Stimulated activated CD8-positive, alpha-beta memory T cell treated with anti-CD3 and anti-CD28 coated beads, Interleukin-2, amount 100 ng/mL, for 48 hours (primary cell): Measurements from ENCODE around the gene TSPYL4.
A peak's percentile ranks its signal among the peaks of the same experiment; 100 is the strongest.
"Not testable (repeated sequence)": the region's sequence is repeated elsewhere in the genome, so short reads cannot be mapped to it uniquely, and the experiment has no call there.

ENCODE experiments used
- DNase-seq, 2 donors: peaks; one replicate each; pipeline ENCODE4 v3.0.0-alpha.2; 2020; ENCODE audit warnings: low read depth in 2 of 2

TSPYL4 gene

DNA sequence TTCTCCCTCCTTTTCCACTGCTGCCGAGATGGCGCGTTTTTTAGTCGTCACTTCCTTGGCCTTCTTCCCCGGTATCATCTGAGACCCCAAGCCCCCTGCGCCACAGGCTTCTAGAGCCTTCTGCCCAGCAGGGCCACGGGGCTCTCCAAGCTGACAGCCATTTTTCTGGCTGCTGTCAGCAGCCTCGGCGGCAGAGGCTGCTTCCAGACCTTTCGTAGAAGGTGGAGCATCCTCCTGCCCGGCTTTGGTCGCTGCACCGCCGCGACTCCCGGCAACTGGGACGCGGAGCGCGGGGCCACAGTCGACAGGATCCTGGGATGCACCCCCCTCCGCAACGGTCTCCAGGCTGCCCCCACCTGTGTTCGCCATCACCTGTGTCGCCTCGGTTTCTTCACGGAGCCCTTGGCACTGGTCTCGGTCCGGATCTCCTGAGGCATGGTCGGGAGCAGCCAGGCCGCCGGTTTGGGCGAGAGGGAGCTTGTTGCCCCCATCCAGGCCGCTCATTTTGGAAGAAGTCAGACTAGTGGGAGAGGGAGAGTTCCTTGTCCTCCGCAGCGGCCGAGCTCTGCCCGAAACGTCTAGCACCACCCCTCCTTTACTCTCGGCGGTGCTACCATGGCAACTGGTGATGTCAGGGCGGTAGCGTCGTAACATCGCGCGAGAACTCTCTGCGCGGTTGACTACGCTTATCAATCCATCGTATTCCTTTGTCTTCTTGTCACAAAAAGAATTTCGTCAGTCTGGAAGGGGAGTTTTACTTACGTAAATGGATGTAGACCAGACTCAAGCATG is at the start of gene TSPYL4:
TSPYL4 (minus strand) TSS at position 571 of the 792 bp plus-strand sequence; CDS start at position 504, 67 bp downstream.
- DNase-seq, result peak; percentile 79 to 83

DNA sequence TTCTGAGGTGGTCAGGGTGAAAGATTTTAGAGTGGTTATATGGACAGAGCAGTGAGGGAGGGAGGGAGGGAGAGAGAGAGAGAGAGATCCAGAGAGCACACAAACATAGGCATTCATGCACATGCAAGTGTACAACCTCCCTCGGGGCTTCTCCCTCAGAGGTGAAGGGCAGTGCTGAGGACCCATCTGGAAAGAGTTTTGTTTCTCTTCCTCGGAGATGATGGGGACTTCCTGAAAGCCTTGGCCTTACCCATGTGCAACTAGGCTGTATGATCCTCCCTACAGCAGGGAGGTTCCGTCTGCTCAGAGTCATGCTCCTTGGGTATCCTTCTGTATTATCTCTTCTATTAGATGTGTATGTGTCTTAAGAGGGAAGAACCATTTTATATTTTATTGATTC is 47.2 kb upstream of the TSPYL4 start:
- DNase-seq, result no peak

DNA sequence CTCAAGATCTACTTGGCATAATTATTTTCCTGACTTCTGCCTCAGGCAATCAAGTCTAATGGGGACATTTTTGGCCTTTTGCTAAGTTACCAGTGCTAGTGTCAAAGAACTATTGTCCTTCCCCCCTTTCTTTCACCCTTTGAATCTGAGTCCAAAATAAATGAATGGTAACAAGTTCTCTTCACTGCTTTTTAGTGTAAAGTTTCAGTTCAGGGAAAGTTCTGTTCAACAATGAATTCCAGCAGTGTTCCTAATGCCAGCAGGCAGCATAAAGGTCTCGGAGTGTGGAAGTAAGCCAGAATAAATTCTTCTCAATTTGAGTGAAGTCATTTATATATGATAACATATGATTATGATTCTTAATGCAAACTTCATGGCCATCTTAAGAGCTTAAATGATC is 46.7 kb upstream of the TSPYL4 start:
- no peak for DNase-seq

DNA sequence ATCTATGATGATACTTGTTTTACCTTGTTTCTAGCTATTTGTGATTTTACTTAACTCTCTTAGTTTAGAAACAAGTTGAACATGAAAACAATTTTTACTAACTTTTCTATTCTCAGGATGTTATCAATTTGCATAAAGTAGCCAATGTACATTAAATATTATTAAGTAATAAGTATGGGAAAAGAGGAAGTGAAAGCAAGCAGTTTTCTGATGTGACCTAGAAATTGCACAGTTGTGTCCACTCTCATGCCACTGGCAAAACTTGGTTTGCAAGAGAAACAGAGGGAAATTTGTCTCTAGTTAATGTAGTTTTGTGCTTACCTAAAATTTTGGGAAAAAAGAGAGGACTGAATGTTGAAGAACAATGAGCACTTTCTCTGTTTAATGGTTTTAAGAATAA is 45.1 kb upstream of the TSPYL4 start:
- DNase-seq, result no peak

- DNase-seq, result no peak
Observed at GRCh38 chr6:116298273-116298672, 44.4 kb upstream of the TSPYL4 start.

DNA sequence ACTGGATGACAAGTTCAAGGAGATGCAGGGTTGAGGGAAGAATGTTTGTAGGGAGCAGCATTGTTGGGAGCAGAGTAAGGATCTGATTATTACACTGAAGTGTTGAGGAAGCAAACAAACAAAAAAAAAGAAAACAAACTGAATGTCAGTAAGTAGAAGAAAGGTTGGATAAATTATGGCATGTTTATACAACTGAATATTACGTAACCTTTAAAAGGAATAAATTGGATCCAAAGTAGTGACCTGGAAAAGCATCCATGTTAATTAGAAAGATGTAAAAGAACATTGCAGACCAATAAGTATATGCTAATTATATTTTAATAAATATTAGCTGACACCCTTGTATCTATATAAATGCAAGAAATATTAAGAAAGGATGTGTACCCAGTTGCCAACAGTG is 38.7 kb upstream of the TSPYL4 start:
- no peak for DNase-seq

DNA sequence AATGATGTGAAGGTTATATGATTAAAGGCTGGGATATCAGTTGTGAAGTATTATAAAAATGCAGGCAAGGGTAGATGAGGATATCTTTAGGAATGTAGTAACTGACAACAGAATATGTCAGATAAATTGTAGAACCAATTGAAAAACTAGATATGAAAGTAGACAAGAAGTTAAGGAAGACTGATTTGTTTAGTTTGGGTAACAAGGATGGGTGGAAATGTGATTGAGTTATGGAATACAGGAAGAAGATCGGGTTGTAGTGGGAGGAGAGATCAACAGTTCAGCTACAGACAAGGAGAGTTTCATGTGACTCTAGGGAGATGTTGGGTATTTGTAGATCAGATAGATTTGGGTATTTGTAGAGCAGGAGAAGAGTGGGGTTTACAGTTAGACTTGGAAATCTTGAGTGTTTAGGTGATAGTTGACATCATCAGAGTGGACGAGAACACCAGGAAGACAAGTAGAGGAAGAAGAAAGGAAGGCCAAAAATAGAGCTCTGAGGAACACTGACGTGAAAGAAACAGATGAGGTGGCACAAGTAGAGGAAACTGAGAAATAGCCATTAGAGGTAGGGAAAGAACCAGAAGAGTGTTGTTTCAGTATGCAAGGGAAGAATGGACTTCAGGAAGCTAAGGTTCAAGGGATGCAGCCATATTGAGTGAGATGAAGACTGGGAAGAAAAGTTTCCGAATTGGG is 38.0 kb upstream of the TSPYL4 start:
- no peak for DNase-seq

- DNase-seq, result no peak
Observed at GRCh38 chr6:116290799-116291198, 36.9 kb upstream of the TSPYL4 start.

DNA sequence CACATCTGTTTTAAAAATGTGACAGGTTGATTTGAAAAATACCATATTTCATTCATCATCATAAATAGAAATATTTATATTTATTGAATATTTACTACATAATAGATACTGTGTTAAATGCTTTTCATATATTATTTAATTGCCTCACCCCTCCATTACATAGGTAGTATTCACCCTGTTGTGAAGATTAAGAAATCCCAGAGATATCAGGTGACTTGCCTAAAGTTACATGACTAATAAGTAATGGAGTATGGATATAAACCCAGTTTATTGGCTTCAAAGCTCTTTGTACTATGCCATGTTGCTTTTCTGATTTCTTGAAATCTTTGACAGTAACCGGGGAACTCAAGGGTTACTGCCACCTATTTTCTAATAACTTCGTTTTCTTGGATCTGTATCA is 36.0 kb upstream of the TSPYL4 start:
- no peak for DNase-seq

DNA sequence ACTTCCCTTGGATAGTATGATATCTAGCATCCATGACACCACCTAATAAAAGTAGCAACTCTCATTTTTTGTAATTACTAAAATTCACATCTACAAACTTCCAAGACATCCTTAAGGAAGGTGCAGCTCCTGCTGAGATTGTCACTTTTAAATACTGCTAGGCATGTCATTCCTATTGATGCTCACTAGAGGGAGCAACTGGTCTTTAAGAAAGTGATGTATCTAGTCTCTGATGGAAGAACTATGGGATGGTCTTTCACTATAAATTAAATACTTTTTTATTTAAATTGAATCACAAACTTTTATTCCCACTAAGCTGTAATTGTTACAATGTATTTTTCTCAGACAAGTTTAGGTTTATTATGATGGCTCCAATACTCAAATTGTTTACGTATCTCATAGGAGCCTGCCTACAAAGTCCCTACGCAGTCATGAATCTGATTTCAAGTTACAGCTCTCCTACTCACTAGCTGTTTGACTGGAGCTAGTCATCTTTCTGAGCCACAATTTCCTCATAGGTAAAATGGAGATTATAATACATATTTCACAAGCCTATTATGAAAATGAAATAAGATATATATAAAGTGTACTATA is 33.9 kb upstream of the TSPYL4 start:
- no peak for DNase-seq

DNA sequence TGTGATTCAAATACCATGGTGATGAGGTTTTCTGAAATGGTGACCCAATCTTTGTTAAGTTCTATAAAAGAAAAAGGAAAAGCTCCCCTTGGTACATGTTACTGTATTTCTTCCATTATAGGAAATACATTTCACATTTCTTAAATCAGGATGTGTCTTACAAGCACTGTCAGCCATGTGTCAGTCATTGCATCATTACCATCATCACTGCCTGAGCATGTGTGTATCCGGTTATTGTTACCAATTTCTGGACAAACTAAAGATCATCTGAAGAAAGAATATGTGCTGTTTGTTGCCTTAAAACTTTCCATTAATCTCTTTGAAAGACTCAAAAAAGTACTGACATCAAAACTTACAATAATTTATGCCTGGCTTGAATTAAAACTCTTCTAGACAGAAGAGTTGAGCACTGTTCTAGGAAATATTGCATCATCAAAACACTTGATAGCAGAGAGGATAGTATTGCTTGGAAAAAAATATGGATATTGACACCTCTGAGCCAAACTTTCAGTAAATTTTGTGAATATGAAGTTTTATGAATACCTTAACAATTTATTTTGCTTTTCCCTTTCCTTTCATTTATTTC is 33.0 kb upstream of the TSPYL4 start:
- DNase-seq, result no peak

DNA sequence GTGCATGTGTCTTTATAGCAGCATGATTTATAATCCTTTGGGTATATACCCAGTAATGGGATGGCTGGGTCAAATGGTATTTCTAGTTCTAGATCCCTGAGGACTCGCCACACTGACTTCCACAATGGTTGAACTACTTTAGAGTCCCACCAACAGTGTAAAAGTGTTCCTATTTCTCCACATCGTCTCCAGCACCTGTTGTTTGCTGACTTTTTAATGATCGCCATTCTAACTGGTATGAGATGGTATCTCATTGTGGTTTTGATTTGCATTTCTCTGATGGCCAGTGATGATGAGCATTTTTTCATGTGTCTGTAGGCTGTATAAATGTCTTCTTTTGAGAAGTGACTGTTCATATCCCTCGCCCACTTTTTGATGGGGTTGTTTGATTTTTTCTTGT is 31.1 kb upstream of the TSPYL4 start:
- not testable (repeated sequence) for DNase-seq

DNA sequence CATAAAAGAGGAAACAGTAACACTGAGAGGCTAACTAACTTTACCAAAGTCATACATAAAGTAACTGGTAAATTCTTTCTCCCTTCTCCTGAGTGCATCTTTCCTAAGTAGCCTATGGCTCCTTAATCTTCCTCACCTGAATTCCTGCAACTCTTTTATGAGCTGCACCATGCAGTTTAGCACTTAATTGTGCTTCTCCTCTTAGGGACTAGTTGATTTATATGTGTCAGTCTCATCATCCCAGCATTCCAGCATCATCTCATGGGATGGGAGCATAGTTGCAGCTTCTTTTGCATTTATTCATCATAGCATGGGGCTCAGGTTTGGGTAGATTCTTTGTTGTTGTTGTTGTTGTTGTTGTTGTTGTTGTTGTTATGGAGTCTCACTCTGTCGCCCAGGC is 29.3 kb upstream of the TSPYL4 start:
- DNase-seq, result no peak

DNA sequence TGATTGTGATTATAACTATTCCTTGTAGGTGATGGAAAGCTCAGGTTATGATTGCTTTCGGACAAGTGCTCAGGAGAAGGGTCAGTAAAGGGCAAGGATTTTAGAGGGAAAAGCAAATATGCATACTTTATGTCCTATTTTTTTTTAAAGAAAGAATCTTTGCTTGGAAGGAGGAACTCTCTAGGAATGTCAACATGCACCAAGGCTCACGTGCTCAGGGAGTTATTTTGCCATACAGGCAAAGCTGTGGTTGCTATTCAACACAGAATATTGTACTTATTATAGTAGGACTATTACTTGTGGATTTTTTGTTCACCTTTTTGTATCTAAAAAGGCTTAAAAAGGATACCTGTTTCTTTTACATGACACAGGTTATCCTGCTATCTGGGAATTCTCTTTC is 28.8 kb upstream of the TSPYL4 start:
- no peak for DNase-seq

- DNase-seq, result no peak
Observed at GRCh38 chr6:116280933-116281316, 27.1 kb upstream of the TSPYL4 start.

- no peak for DNase-seq
Observed at GRCh38 chr6:116280161-116280932, 26.5 kb upstream of the TSPYL4 start.

DNA sequence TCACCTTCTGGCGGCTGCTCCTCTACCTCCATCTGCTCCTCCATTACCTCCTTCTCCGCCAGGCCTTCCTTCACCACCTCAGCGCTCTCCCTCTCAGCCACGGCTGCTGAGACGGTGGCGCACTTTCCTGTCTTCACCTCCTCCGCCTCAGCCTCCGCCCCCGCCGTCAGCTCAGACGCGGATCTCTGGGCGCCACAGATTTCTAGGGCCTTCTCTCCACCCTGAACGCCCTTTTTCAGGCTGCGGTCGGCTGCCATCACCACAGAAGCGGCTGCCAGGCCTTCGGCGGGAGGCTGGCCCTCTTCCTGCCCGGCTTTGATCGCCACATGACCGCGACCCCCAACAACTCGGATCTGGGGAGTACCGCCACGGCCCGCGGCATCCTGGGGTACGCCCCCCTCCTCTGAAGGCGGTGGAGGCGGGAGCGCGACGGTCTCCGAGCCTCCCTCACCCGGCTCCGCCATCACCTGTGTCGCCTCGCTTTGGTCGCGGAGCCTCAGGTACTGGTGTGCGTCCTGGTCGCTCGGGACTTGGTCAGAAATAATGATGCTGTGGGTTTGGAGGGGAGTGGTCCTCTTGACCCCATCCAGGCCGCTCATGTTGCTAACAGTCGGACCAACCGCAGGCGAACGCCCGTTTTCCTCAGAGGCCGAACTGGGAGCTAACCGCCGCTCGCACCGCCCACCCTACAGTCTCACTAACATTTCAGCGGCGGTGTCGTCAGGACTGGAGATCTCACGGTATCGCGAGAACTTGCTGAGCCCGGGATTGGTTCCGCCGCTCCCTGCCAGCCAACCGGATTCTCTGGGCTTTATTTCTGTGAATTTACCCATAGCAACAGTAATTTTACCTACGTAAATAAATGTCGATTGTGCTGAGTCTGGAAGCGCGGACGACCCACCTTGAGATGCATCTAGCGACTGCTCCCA is 25.6 kb upstream of the TSPYL4 start, which contains the start of gene TSPYL1:
TSPYL1 (minus strand) TSS at position 699 of the 929 bp plus-strand sequence; CDS start at position 599, 100 bp downstream.
- DNase-seq, result peak; percentile 79 to 88

DNA sequence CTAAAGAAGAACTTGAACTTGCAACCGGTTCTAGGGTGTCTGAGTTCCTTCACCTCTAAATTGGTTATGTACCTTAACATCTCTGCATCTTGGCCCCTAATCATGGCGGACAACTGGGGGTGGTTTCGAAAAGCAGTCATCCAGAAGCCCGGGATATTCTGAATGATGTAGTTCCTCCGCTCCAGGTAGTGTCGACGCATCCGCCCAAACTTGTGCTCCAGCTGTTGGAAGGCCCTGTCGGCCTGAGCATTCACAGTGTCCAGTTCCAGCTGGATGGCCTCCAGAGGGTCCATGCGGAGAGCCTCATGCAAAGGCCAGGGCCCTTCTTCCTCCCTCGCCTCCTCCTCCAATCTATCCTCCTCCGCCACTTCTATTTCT is 25.0 kb upstream of the TSPYL4 start:
- DNase-seq, result no peak

DNA sequence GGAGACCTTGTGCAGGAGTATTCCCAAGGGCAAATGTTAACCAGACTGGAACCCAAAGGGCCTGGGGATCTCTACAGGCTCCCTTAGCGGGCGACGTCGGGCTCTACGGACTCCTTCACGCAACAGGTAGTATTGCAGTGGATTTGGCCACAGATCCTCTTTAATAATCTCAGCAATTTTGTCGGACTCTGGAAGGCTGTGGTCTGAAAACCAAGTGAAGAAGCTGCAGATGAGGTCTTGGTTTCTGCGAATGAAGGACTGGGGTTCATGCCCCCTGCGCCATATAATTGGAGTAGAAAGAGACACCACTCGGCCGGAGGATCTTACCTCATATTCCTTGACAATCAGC is 24.6 kb upstream of the TSPYL4 start:
- DNase-seq, result no peak

GRCh38 chr6:116277124-116277523 is 23.2 kb upstream of the TSPYL4 start:
- DNase-seq, result no peak
